Astrocyte (in vitro differentiated cells and primary cell): ENCODE measurements around the gene SLC12A4. TPM values are rescaled to one million over a fixed set of nuclear protein-coding genes. Genes with fewer than 3 reads are reported as not detected.
A peak's percentile ranks its signal among the peaks of the same experiment; 100 is the strongest.

Source experiments
- DNase-seq: peaks from one replicate; pipeline ENCODE4 v3.0.0-alpha.2; 2010; ENCODE audit warnings: low read depth
- FAIRE-seq: peaks from 2 replicates; lab custom pipeline; 2011; peaks lifted over from hg19 to GRCh38; lab: Jason Lieb, UNC
- H2AFZ ChIP-seq: 2 replicates; pipeline ENCODE4 v1.6.0; 2012; ENCODE audit warnings: low read depth, low read length, inconsistent platforms
- H3K27ac ChIP-seq: 2 replicates; pipeline ENCODE4 v1.5.1; 2011; ENCODE audit warnings: low read depth, low read length, inconsistent platforms
- H3K27me3 ChIP-seq: 2 replicates; pipeline ENCODE4 v1.6.0; 2011; ENCODE audit warnings: low read length, inconsistent platforms; ENCODE audit not compliant: insufficient read depth
- H3K36me3 ChIP-seq: 2 replicates; pipeline ENCODE4 v1.5.1; 2011; ENCODE audit warnings: low read length, inconsistent platforms; ENCODE audit not compliant: insufficient read depth
- H3K4me1 ChIP-seq: 2 replicates; pipeline ENCODE4 v1.5.1; 2011; ENCODE audit warnings: low read length, inconsistent platforms; ENCODE audit not compliant: insufficient read depth
- H3K4me2 ChIP-seq: 2 replicates; pipeline ENCODE4 v1.6.0; 2012; ENCODE audit warnings: low read length, inconsistent platforms
- H3K4me3 ChIP-seq: 2 replicates; pipeline ENCODE4 v1.5.1; 2011; ENCODE audit warnings: low read depth, mild to moderate bottlenecking, low read length, inconsistent platforms; ENCODE audit not compliant: insufficient read depth
- H3K79me2 ChIP-seq: 2 replicates; pipeline ENCODE4 v1.6.0; 2012; ENCODE audit warnings: mild to moderate bottlenecking, low read length, inconsistent platforms; ENCODE audit not compliant: insufficient read depth
- H3K9ac ChIP-seq: 2 replicates; pipeline ENCODE4 v1.6.0; 2012; ENCODE audit warnings: mild to moderate bottlenecking, low read length, inconsistent platforms
- H3K9me3 ChIP-seq: 2 replicates; pipeline ENCODE4 v1.5.1; 2012; ENCODE audit warnings: low read depth, mild to moderate bottlenecking, low read length, inconsistent platforms; ENCODE audit not compliant: insufficient read depth
- H4K20me1 ChIP-seq: 2 replicates; pipeline ENCODE4 v1.6.0; 2012; ENCODE audit warnings: low read length, inconsistent platforms; ENCODE audit not compliant: insufficient read depth
- H3K27ac Mint-ChIP-seq: one replicate; pipeline ENCODE4 v1.8.0; 2021; ENCODE audit warnings: mild to moderate bottlenecking, mixed read lengths; ENCODE audit not compliant: unreplicated experiment
- H3K27me3 Mint-ChIP-seq: one replicate; pipeline ENCODE4 v1.8.0; 2021; ENCODE audit warnings: low read depth, mixed read lengths; ENCODE audit not compliant: unreplicated experiment
- H3K36me3 Mint-ChIP-seq: one replicate; pipeline ENCODE4 v1.8.0; 2021; ENCODE audit warnings: low read depth, mixed read lengths; ENCODE audit not compliant: unreplicated experiment
- H3K4me1 Mint-ChIP-seq: one replicate; pipeline ENCODE4 v1.8.0; 2021; ENCODE audit warnings: low read depth, mixed read lengths; ENCODE audit not compliant: unreplicated experiment
- H3K4me3 Mint-ChIP-seq: one replicate; pipeline ENCODE4 v1.8.0; 2021; ENCODE audit warnings: mild to moderate bottlenecking, moderate library complexity, mixed read lengths; ENCODE audit not compliant: unreplicated experiment
- H3K9me3 Mint-ChIP-seq: one replicate; pipeline ENCODE4 v1.8.0; 2021; ENCODE audit warnings: mild to moderate bottlenecking, mixed read lengths; ENCODE audit not compliant: unreplicated experiment
- EZH2 ChIP-seq: IDR thresholded peaks from 2 replicates; pipeline ENCODE4 v1.6.1; 2012; ENCODE audit warnings: mild to moderate bottlenecking, low read length, inconsistent platforms; ENCODE audit not compliant: insufficient read depth
- total RNA-seq: library from RNA; stranded (reverse); gene quantifications from 2 replicates; pipeline ENCODE4 v1.2.1, GENCODE V29; 2021
- TF ChIP-seq, protein P1 (sequence below): IDR thresholded peaks from 2 replicates; pipeline ENCODE4 v1.5.1; 2011; ENCODE audit warnings: low read depth, mild to moderate bottlenecking, inconsistent platforms, low read length, moderate library complexity; ENCODE audit not compliant: insufficient read depth

The SLC12A4 gene
- total RNA-seq, 1 donor from 2014 or later: 118 TPM

- no peak overlapping the region for H3K9ac ChIP-seq
- no peaks in the 10 kb centered on the region for H3K36me3 ChIP-seq
- Mint-ChIP-seq H3K27me3 (no peaks in the 10 kb centered on the region), H3K36me3 (peaks cover 6% of the 10 kb centered on the region), H3K27ac (no peak overlapping the region), H3K4me3 (no peak overlapping the region), H3K4me1 (peaks cover 18% of the 10 kb centered on the region), H3K9me3 (no peaks in the 10 kb centered on the region)
- H3K27me3 ChIP-seq: no peaks in the 10 kb centered on the region
- no peak for DNase-seq
- no peak overlapping the region for H3K4me2 ChIP-seq
- peaks cover 20% of the 10 kb centered on the region for H3K79me2 ChIP-seq
- no peaks in the 10 kb centered on the region for H3K9me3 ChIP-seq
- FAIRE-seq: no peak
- H2AFZ ChIP-seq: no peak overlapping the region
- TF ChIP-seq, protein P1, sequence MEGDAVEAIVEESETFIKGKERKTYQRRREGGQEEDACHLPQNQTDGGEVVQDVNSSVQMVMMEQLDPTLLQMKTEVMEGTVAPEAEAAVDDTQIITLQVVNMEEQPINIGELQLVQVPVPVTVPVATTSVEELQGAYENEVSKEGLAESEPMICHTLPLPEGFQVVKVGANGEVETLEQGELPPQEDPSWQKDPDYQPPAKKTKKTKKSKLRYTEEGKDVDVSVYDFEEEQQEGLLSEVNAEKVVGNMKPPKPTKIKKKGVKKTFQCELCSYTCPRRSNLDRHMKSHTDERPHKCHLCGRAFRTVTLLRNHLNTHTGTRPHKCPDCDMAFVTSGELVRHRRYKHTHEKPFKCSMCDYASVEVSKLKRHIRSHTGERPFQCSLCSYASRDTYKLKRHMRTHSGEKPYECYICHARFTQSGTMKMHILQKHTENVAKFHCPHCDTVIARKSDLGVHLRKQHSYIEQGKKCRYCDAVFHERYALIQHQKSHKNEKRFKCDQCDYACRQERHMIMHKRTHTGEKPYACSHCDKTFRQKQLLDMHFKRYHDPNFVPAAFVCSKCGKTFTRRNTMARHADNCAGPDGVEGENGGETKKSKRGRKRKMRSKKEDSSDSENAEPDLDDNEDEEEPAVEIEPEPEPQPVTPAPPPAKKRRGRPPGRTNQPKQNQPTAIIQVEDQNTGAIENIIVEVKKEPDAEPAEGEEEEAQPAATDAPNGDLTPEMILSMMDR: no peak
- TF ChIP-seq EZH2: no peak
- H3K4me1 ChIP-seq: peaks cover 7% of the 10 kb centered on the region
- H3K4me3 ChIP-seq: no peak overlapping the region
- H4K20me1 ChIP-seq: peaks cover 90% of the 10 kb centered on the region
- no peak overlapping the region for H3K27ac ChIP-seq
These were observed 45.7 kb downstream of the SLC12A4 start for GRCh38 chr16:67922740-67923139.

DNA sequence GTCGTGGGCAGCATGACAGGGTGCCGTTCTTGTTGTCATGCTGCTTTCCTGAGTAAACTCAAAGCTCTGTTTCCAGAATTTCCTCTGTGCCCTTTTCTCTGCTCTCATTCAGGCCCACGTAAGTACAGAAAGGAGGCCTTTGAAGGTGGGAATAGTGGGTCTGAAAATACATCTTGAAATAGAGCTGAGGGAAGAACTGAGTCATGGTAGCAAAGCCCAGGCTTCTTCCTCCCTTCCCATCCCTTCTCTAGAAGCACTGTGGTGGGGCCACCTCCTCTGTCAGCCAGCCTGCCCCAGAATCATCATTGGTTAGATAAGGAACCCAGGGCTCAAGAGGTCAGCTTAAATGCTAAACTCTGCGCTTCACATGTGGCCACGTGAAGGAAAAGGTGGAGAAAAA is 46.2 kb downstream of the SLC12A4 start:
- Mint-ChIP-seq H3K9me3 (no peaks in the 10 kb centered on the region), H3K36me3 (peaks cover 6% of the 10 kb centered on the region), H3K4me1 (peaks cover 24% of the 10 kb centered on the region), H3K27ac (peak overlapping the region; percentile 42), H3K4me3 (no peak overlapping the region), H3K27me3 (no peaks in the 10 kb centered on the region)
- H3K9ac ChIP-seq: no peak overlapping the region
- H3K9me3 ChIP-seq: no peaks in the 10 kb centered on the region
- peaks cover 24% of the 10 kb centered on the region for H3K79me2 ChIP-seq
- no peak overlapping the region for H2AFZ ChIP-seq
- H3K4me3 ChIP-seq: no peak overlapping the region
- DNase-seq (no peak), FAIRE-seq (no peak)
- TF ChIP-seq, protein P1: no peak
- no peak for TF ChIP-seq EZH2
- peaks cover 12% of the 10 kb centered on the region for H3K4me1 ChIP-seq
- H4K20me1 ChIP-seq: peaks cover 90% of the 10 kb centered on the region
- H3K36me3 ChIP-seq: no peaks in the 10 kb centered on the region
- no peaks in the 10 kb centered on the region for H3K27me3 ChIP-seq
- H3K27ac ChIP-seq: no peak overlapping the region
- no peak overlapping the region for H3K4me2 ChIP-seq

- no peak for TF ChIP-seq EZH2
- TF ChIP-seq, protein P1: no peak
- peaks cover 39% of the 10 kb centered on the region for H3K4me1 Mint-ChIP-seq
- H3K4me3 Mint-ChIP-seq: no peak overlapping the region
- Histone ChIP-seq H4K20me1 (peaks cover 93% of the 10 kb centered on the region), H3K36me3 (no peaks in the 10 kb centered on the region), H3K4me1 (peaks cover 18% of the 10 kb centered on the region), H3K27me3 (no peaks in the 10 kb centered on the region), H3K4me3 (no peak overlapping the region), H3K79me2 (peaks cover 32% of the 10 kb centered on the region), H2AFZ (no peak overlapping the region), H3K9me3 (no peaks in the 10 kb centered on the region), H3K27ac (no peak overlapping the region), H3K9ac (no peak overlapping the region), H3K4me2 (no peak overlapping the region)
- no peaks in the 10 kb centered on the region for H3K9me3 Mint-ChIP-seq
- DNase-seq (no peak), FAIRE-seq (no peak)
- peaks cover 6% of the 10 kb centered on the region for H3K36me3 Mint-ChIP-seq
- H3K27ac Mint-ChIP-seq: peak overlapping the region; percentile 66
- no peaks in the 10 kb centered on the region for H3K27me3 Mint-ChIP-seq
These were observed 48.7 kb downstream of the SLC12A4 start for GRCh38 chr16:67919622-67920221.
